B cell (primary cell): ENCODE measurements around the gene MALL. TPM values are rescaled to one million over a fixed set of nuclear protein-coding genes. Genes with fewer than 3 reads are reported as not detected.

Experiments
- ATAC-seq: fragments of 200-7000 bp; cut with Tn5 transposase; one replicate; pipeline ENCODE4 v1.10.0; 2021; ENCODE audit warnings: low read depth, mild to moderate bottlenecking, moderate number of reproducible peaks, moderate library complexity
- CTCF ChIA-PET: fragments of 350-600 bp; sonication (Branson Sonifier 250); formaldehyde crosslinking; loops from one replicate; lab custom pipeline; 2021; ENCODE audit warnings: antibody characterized with exemption, inconsistent platforms; lab: Charles Lee
- POLR2A ChIA-PET: fragments of 350-600 bp; sonication (Branson Sonifier 250); formaldehyde crosslinking; loops from one replicate; lab custom pipeline; 2021; ENCODE audit warnings: antibody characterized with exemption; lab: Charles Lee
- DNase-seq: peaks from one replicate; pipeline ENCODE4 v3.0.0; 2013
- H2AFZ ChIP-seq: 2 replicates; pipeline ENCODE4 v1.6.1; 2012; ENCODE audit warnings: mild to moderate bottlenecking, low read depth, low read length; ENCODE audit not compliant: insufficient read depth, poor library complexity, severe bottlenecking
- H3K27ac ChIP-seq, 2 donors: 1 replicate in 1 of 2; 2 replicates in 1 of 2; pipeline ENCODE4 v1.5.1; 2012 to 2013; ENCODE audit warnings: low read length in 2 of 2, mild to moderate bottlenecking in 2 of 2, moderate library complexity in 1 of 2
- H3K27me3 ChIP-seq, 4 experiments: fragments of 200-600 bp in 1 of 4; sonication (generic) in 1 of 4; replicated peaks in 1 of 4; 1 replicate in 2 of 4; 2 replicates in 2 of 4; pipeline versions ENCODE4 v1.6.1 to v1.7.0; 2013 to 2016; ENCODE audit warnings: low read length in 3 of 4, mild to moderate bottlenecking in 2 of 4, mixed read lengths in 1 of 4, moderate library complexity in 1 of 4; ENCODE audit not compliant: insufficient read depth in 4 of 4, control insufficient read depth in 3 of 4; ENCODE audit errors: control extremely low read depth in 1 of 4
- H3K36me3 ChIP-seq, 2 experiments: replicated peaks in 1 of 2; 1 replicate in 1 of 2; 2 replicates in 1 of 2; pipeline versions ENCODE4 v1.6.1 to v1.7.1; 2013; ENCODE audit warnings: low read length in 1 of 2; ENCODE audit not compliant: insufficient read depth in 2 of 2, control insufficient read depth in 1 of 2; ENCODE audit errors: control extremely low read depth in 1 of 2, extremely low read depth in 1 of 2
- H3K4me1 ChIP-seq, 2 donors: fragments of 200-600 bp in 1 of 2; sonication (generic) in 1 of 2; 1 replicate in 1 of 2; 2 replicates in 1 of 2; pipeline versions ENCODE4 v1.5.1 to v1.6.1; 2013 to 2017; ENCODE audit warnings: low read length in 2 of 2; ENCODE audit not compliant: control insufficient read depth in 2 of 2, insufficient read depth in 2 of 2
- H3K4me2 ChIP-seq: replicated peaks from 2 replicates; pipeline ENCODE3; 2012; ENCODE audit warnings: mild to moderate bottlenecking, low read depth, low read length; ENCODE audit not compliant: poor library complexity, severe bottlenecking
- H3K4me3 ChIP-seq, 5 experiments: fragments of 200-600 bp in 1 of 5; sonication (generic) in 1 of 5; 1 replicate in 3 of 5; 2 replicates in 2 of 5; pipeline versions ENCODE4 v1.5.1 to v1.7.0; 2011 to 2016; ENCODE audit warnings: low read length in 4 of 5, mild to moderate bottlenecking in 4 of 5, low read depth in 2 of 5, control low read depth in 1 of 5, moderate library complexity in 1 of 5; ENCODE audit not compliant: insufficient read depth in 1 of 5; ENCODE audit errors: control extremely low read depth in 1 of 5, extremely low read depth in 1 of 5
- H3K79me2 ChIP-seq: fragments of 200-600 bp; sonication (generic); one replicate; pipeline ENCODE4 v1.6.0; 2016; ENCODE audit warnings: low read length; ENCODE audit not compliant: control insufficient read depth, insufficient read depth
- H3K9ac ChIP-seq: fragments of 200-600 bp; sonication (generic); 2 replicates; pipeline ENCODE4 v1.6.1; 2017; ENCODE audit warnings: mild to moderate bottlenecking, low read length, moderate library complexity
- H3K9me3 ChIP-seq, 3 donors: one replicate each; pipeline versions ENCODE4 v1.6.1 to v1.7.1; 2013; ENCODE audit warnings: low read length in 2 of 3; ENCODE audit not compliant: control insufficient read depth in 2 of 3, insufficient read depth in 1 of 3; ENCODE audit errors: control extremely low read depth in 1 of 3
- H4K20me1 ChIP-seq: 2 replicates; pipeline ENCODE4 v1.6.0; 2012; ENCODE audit warnings: mild to moderate bottlenecking, low read length; ENCODE audit not compliant: insufficient read depth, control insufficient read depth, poor library complexity, severe bottlenecking
- H3K27ac Mint-ChIP-seq: one replicate; pipeline ENCODE4 v1.8.0; 2021; ENCODE audit warnings: mixed read lengths
- H3K27me3 Mint-ChIP-seq: one replicate; pipeline ENCODE4 v1.8.0; 2021; ENCODE audit warnings: mixed read lengths
- H3K4me1 Mint-ChIP-seq: one replicate; pipeline ENCODE4 v1.8.0; 2021; ENCODE audit warnings: mixed read lengths
- H3K4me3 Mint-ChIP-seq: one replicate; pipeline ENCODE4 v1.8.0; 2021; ENCODE audit warnings: mixed read lengths
- H3K9me3 Mint-ChIP-seq: one replicate; pipeline ENCODE4 v1.8.0; 2022; ENCODE audit warnings: mixed read lengths; ENCODE audit not compliant: insufficient read depth
- CTCF ChIP-seq: fragments of 200-600 bp; IDR thresholded peaks from one replicate; pipeline ENCODE4 v1.8.0; 2022; ENCODE audit warnings: antibody characterized with exemption, mild to moderate bottlenecking
- EZH2 ChIP-seq: IDR thresholded peaks from 2 replicates; pipeline ENCODE4 v1.6.1; 2012; ENCODE audit warnings: borderline replicate concordance, low read depth, mild to moderate bottlenecking, moderate library complexity, low read length; ENCODE audit not compliant: insufficient read depth, poor library complexity, severe bottlenecking
- whole genome bisulfite sequencing: methylation state at CpG from one replicate; pipeline ENCODE4 v1.1.5; 2013; ENCODE audit warnings: missing lambda C conversion rate; ENCODE audit not compliant: insufficient coverage; 5-methylcytosine and 5-hydroxymethylcytosine counted together
- intact Hi-C: fragments of 100-400 bp; cut with micrococcal nuclease; formaldehyde crosslinking; loops from one replicate; pipeline ENCODE4 v1.10.0; 2022
- polyA plus RNA-seq: library from polyadenylated mRNA; depleted of rRNA; stranded (reverse); fragments of >200 nt; gene quantifications from 2 replicates; pipeline ENCODE4 v1.2.3, GENCODE V29; 2012
- total RNA-seq, 2 donors: library from RNA; stranded (reverse); fragments of 120-200 nt in 1 of 2; gene quantifications; 1 replicate in 1 of 2; 2 replicates in 1 of 2; pipeline versions ENCODE4 v1.2.3 to v1.2.4, GENCODE V29; 2013 to 2022

MALL gene
- total and polyA plus RNA-seq, 2 donors (not counting 1 experiment from before 2014, with no cell fraction given), result not detected

GRCh38 chr2:110103061-110103961 lies 12.3 kb downstream of the MALL start:
- no peaks in the 10 kb centered on the region for H3K36me3 ChIP-seq
- no peak for TF ChIP-seq EZH2
- TF ChIP-seq CTCF, result no peak
- intact Hi-C loops, result no loop called here
- Mint-ChIP-seq H3K4me1 (no peaks in the 10 kb centered on the region), H3K27ac (no peak overlapping the region), H3K27me3 (peaks cover 44% of the 10 kb centered on the region), H3K9me3 (peaks cover 1% of the 10 kb centered on the region), H3K4me3 (no peak overlapping the region)
- H3K79me2 ChIP-seq, result no peaks in the 10 kb centered on the region
- peaks cover 0 to 8% (median 0%) of the 10 kb centered on the region in 4 experiments for H3K27me3 ChIP-seq
- ChIA-PET CTCF (no interaction called here), POLR2A (no interaction called here)
- no peak overlapping the region for H3K27ac ChIP-seq
- 93% methylated on average over 17 of the region's 20 CpGs for whole genome bisulfite sequencing
- H3K4me2 ChIP-seq, result no peak overlapping the region
- DNase-seq (no peak), ATAC-seq (no peak)
- H4K20me1 ChIP-seq, result no peaks in the 10 kb centered on the region
- no peak overlapping the region for H2AFZ ChIP-seq
- no peak overlapping the region for H3K9ac ChIP-seq
- no peak overlapping the region for H3K4me3 ChIP-seq
- H3K4me1 ChIP-seq, result no peaks in the 10 kb centered on the region
- peaks cover 0 to 12% (median 0%) of the 10 kb centered on the region in 3 donors for H3K9me3 ChIP-seq
